NCI-H460 (cell line): Measurements from ENCODE around the gene FAM20C. TPM values are rescaled to one million over a fixed set of nuclear protein-coding genes. Genes with fewer than 3 reads are reported as not detected.
"Not testable (repeated sequence)": the region's sequence is repeated elsewhere in the genome, so short reads cannot be mapped to it uniquely, and the experiment has no call there.

Experiments used
- DNase-seq: peaks from one replicate; pipeline ENCODE4 v3.0.0-alpha.2; 2016; ENCODE audit warnings: low read depth; ENCODE audit errors: extremely low read depth
- total RNA-seq: library from RNA; depleted of rRNA; stranded (reverse); fragments of >200 nt; shearing (Covaris generic); gene quantifications from 2 replicates; pipeline ENCODE4 v1.2.3, GENCODE V29; 2014

FAM20C gene
- total RNA-seq, 1 experiment from 2014 or later: 10.3 TPM

- DNase-seq: no peak
Measured at GRCh38 chr7:252981-253380, 60.6 kb downstream of the FAM20C start.

GRCh38 chr7:253581-254336, 61.4 kb downstream of the FAM20C start:
- DNase-seq: no peak

DNA sequence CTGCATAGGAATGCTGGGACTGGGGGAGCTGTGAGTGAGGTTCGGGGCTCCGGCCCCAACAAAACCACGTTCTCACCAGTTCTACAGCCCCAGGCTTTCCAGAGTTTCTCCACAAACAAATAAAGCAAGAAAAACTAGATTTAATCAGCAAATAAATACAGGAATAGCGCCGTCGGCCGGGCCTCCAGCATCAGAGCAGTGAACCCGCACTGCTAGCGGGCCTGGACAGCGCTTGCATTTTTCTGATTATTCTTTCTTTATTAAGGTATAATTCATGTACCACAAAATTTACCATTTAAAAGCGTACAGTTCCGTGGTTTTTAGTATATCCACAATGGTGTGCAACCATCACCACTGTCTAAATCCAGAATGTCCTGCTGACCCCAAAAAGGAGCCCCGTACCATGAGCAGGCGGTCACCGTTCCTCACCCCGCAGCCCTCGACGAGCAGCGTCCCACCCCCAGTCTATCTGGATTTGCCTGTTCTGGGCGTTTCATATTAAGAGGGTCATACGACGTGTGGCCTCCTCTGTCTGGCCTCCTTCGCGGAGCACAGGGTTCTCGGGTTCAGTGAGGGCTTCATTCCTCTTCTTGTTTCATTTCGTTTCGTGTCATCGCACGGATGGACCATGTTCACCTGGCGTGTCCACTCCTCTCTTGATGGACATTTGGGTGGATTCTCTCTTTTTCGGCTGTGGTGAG, 62.1 kb downstream of the FAM20C start:
- no peak for DNase-seq

DNA sequence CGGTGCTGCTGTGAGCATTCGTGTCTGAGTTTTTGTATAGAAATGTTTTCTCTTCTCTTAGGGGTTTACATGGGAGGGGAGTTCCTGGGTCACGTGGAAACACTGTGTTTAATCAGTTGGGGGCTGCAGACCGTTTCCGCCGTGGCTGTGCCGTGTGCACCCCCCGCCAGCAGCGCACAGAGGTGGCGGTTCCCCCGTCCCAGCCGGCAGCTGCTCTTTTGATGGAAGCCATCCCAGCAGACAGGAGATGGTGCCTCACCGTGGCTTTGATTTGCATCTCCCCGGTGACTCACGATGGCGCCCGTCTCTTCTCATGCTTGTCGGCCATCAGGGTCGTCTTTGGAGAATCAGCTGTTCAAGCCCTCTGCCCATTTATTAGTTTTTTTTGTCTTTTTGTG, 62.7 kb downstream of the FAM20C start:
- DNase-seq: no peak

DNA sequence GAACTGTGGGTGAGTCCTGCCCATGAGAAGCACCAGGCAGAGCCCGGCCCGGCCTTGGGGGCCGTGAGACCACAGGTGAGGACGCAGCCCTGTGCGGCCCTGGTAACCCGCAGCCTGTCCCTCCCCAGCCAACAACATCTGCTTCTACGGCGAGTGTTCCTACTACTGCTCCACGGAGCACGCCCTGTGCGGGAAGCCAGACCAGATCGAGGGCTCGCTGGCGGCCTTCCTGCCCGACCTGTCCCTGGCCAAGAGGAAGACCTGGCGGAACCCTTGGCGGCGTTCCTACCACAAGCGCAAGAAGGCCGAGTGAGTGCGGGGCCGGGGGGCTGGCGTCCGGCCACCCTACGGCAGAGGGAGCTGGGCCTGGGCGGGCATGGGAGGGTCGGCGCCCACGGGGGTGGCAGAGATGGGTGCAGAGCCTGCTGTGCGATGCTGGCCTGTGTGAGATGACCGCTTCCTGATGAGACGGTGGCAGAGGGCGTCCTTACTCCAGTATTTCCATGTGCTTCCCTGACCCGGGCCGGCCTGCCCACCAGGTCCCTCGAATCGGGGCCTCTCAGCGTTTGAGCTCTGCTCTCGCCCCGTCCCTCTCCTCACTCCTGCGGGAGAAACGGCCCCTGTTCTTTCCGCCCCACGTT, 63.5 kb downstream of the FAM20C start:
- DNase-seq: no peak

GRCh38 chr7:256461-256940, 64.1 kb downstream of the FAM20C start:
- DNase-seq: no peak

DNA sequence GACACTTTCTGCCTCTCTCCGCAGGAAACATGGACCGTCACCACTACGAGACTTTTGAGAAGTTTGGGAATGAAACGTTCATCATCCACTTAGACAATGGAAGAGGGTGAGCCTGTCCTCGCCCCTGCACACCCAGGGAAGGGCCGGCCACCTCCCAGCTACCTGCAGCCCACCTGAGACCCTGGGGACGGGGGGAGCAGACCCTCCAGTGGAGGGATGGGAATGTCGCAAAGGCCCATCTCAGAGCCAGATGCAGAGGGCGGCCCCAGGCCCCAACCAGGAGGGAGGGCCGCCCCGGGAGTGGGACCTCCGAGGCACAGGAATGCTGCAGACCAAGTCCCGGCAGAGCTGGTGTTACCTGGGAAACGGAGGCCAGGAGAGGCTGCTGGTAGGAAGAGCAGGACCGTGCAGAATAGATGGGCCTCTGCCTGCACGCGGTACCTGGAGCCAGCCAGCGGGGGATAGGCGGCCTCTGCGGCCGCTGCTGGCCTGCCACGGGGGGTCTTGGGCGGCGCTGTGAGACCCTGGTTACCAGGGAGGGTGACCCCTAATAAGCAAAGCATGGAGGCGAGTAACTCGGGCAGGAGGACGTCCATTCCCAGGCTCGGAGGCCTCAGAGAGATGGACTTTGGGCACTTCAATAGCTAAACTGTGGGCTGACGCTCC, 64.7 kb downstream of the FAM20C start:
- DNase-seq: no peak

DNA sequence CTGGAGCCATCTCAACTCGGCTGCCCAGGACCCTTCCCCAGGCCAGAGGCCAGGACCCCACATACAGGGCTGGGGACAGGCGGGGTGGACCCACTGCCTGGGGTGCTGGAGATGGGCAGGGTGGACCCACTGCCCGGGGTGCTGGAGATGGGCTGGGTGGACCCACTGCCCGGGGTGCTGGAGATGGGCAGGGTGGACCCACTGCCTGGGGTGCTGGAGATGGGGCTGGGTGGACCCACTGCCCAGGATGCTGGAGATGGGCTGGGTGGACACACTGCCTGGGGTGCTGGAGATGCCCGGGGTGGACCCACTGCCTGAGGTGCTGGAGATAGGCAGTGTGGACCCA, 65.2 kb downstream of the FAM20C start:
- DNase-seq: no peak

DNA sequence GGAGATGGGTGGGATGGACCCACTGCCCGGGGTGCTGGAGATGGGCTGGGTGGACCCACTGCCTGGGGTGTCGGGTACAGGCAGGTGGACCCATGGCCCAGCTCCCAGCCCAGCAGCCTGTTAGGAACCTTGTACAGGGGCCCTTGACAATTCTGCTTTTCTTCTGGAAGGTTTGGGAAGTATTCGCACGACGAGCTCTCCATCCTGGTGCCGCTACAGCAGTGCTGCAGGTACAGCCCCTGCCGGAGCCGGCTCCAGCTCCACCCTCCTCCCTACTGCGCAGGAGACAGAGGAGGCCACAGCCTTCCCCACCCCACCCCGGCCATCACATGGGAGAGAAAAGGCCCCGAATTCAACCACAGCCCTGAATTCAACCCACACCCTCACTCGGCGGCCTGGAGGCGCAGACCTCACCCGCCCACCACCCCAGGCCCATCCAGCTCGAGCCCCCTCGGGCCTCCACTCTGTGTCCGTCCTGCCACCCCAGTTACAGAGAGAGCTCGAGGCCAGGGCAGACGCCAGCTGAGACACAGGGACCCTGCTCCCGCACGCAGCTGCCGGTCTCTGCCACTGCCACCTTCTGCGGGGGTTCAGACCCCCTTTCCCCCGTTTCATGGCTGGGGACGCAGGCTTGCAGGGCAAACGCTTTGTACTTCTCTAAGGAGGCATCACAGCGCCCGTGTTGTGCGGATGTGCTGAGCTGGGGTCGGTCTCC, 66.3 kb downstream of the FAM20C start:
- no peak for DNase-seq

DNA sequence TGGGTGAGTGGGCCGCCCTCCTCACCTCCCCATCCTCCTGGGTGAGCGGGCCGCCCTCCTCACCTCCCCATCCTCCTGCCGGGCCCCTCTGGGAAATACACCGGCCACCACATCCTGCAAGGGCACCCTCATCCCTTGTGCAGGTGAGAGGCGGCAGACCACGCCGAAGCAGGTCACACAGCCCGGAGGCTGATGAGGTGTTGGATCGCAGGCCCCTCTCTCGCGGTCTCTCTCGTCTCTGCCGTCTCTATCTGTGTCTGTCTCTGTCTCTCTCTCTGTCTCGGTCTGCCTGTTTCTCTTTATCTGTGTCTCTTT, 66.8 kb downstream of the FAM20C start:
- no peak for DNase-seq

DNA sequence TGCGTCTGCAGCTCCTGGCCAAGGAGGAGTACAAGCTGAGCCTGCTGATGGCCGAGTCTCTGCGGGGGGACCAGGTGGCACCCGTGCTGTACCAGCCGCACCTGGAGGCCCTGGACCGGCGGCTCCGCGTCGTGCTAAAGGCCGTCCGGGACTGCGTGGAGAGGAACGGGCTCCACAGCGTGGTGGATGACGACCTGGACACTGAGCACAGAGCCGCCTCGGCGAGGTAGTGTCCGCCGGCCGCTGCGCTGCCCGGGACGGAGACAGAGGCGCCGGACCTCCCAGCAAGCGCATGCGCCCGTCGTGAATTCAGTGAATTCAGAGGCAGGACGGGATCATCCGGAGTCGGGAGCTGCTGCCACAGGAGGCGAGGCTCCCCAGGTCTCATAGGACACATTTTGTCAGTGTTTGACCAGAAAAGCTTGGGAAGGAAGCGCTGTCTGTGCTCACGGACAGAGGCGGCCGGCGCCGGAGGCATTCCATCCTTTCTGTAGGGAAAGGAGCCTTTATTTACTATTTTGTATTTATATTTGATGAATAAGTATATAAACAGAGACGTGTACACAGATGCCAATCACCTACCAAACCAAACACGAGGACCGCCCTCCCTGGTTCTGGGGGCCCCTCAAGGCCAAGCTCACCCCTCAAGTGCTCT, 67.5 kb downstream of the FAM20C start:
- no peak for DNase-seq

GRCh38 chr7:260441-261281, 68.3 kb downstream of the FAM20C start:
- no peak for DNase-seq

GRCh38 chr7:261341-262250, 69.2 kb downstream of the FAM20C start:
- DNase-seq: no peak

GRCh38 chr7:262251-262572, 69.8 kb downstream of the FAM20C start:
- no peak for DNase-seq

- DNase-seq: not testable (repeated sequence)
Measured at GRCh38 chr7:262631-263311, 70.4 kb downstream of the FAM20C start.

GRCh38 chr7:263483-264351, 71.3 kb downstream of the FAM20C start:
- DNase-seq: not testable (repeated sequence)
